Progenitor cell of endocrine pancreas (in vitro differentiated cells): ENCODE results near the gene DOCK4. TPM values are rescaled to one million over a fixed set of nuclear protein-coding genes. Genes with fewer than 3 reads are reported as not detected.

Experiments used
- DNase-seq: peaks from one replicate; pipeline ENCODE4 v3.0.0; 2021; ENCODE audit warnings: low spot score; ENCODE audit not compliant: unreplicated experiment
- H3K27ac Mint-ChIP-seq: 2 replicates; pipeline ENCODE4 v1.8.0; 2021; ENCODE audit warnings: mild to moderate bottlenecking, moderate library complexity, mixed read lengths
- H3K27me3 Mint-ChIP-seq: 2 replicates; pipeline ENCODE4 v1.8.0; 2021; ENCODE audit warnings: mixed read lengths
- H3K36me3 Mint-ChIP-seq: 2 replicates; pipeline ENCODE4 v1.8.0; 2022; ENCODE audit warnings: mixed read lengths; ENCODE audit not compliant: insufficient read depth
- H3K4me1 Mint-ChIP-seq: 2 replicates; pipeline ENCODE4 v1.8.0; 2021; ENCODE audit warnings: low read depth, mixed read lengths
- H3K4me3 Mint-ChIP-seq: 2 replicates; pipeline ENCODE4 v1.8.0; 2021; ENCODE audit warnings: low read depth, mild to moderate bottlenecking, moderate library complexity, mixed read lengths
- H3K9me3 Mint-ChIP-seq: 2 replicates; pipeline ENCODE4 v1.8.0; 2021; ENCODE audit warnings: low read depth, mixed read lengths
- CTCF ChIP-seq: fragments of 200-600 bp; sonication (generic); IDR thresholded peaks from one replicate; pipeline ENCODE4 v1.5.0; 2021; ENCODE audit warnings: antibody characterized with exemption, mild to moderate bottlenecking; ENCODE audit not compliant: unreplicated experiment
- total RNA-seq: library from RNA; stranded (reverse); gene quantifications from 2 replicates; pipeline ENCODE4 v1.2.1, GENCODE V29; 2021

The DOCK4 gene
- total RNA-seq, 1 donor from 2014 or later, result 28.8 TPM

GRCh38 chr7:111845853-111846252, 360.3 kb downstream of the DOCK4 start:
- peaks cover 45% of the 10 kb centered on the region for H3K36me3 Mint-ChIP-seq
- no peaks in the 10 kb centered on the region for H3K27me3 Mint-ChIP-seq
- no peak overlapping the region for H3K4me3 Mint-ChIP-seq
- H3K9me3 Mint-ChIP-seq, result peaks cover 18% of the 10 kb centered on the region
- DNase-seq, result no peak
- no peak for TF ChIP-seq CTCF
- H3K4me1 Mint-ChIP-seq, result peaks cover 21% of the 10 kb centered on the region
- no peak overlapping the region for H3K27ac Mint-ChIP-seq

- H3K36me3 Mint-ChIP-seq, result peaks cover 39% of the 10 kb centered on the region
- no peak for DNase-seq
- no peak overlapping the region for H3K4me3 Mint-ChIP-seq
- H3K27me3 Mint-ChIP-seq, result no peaks in the 10 kb centered on the region
- no peak overlapping the region for H3K27ac Mint-ChIP-seq
- peaks cover 10% of the 10 kb centered on the region for H3K9me3 Mint-ChIP-seq
- H3K4me1 Mint-ChIP-seq, result peaks cover 19% of the 10 kb centered on the region
- no peak for TF ChIP-seq CTCF
These were observed 361.1 kb downstream of the DOCK4 start for GRCh38 chr7:111844904-111845671.

GRCh38 chr7:111842491-111842890, 363.7 kb downstream of the DOCK4 start:
- H3K9me3 Mint-ChIP-seq, result peaks cover 5% of the 10 kb centered on the region
- peaks cover 19% of the 10 kb centered on the region for H3K4me1 Mint-ChIP-seq
- no peak for DNase-seq
- no peaks in the 10 kb centered on the region for H3K27me3 Mint-ChIP-seq
- H3K27ac Mint-ChIP-seq, result peak overlapping the region; percentile 23
- H3K4me3 Mint-ChIP-seq, result no peak overlapping the region
- peaks cover 29% of the 10 kb centered on the region for H3K36me3 Mint-ChIP-seq
- TF ChIP-seq CTCF, result no peak

- Mint-ChIP-seq H3K4me3 (no peak overlapping the region), H3K9me3 (peaks cover 4% of the 10 kb centered on the region), H3K36me3 (peaks cover 26% of the 10 kb centered on the region), H3K27ac (no peak overlapping the region), H3K27me3 (no peaks in the 10 kb centered on the region), H3K4me1 (peaks cover 13% of the 10 kb centered on the region)
- no peak for DNase-seq
- TF ChIP-seq CTCF, result no peak
These were observed 364.5 kb downstream of the DOCK4 start for GRCh38 chr7:111841596-111842205.

- Mint-ChIP-seq H3K27ac (peak overlapping the region; percentile 49), H3K9me3 (peaks cover 10% of the 10 kb centered on the region), H3K4me3 (no peak overlapping the region), H3K27me3 (no peaks in the 10 kb centered on the region), H3K4me1 (peaks cover 11% of the 10 kb centered on the region), H3K36me3 (peaks cover 28% of the 10 kb centered on the region)
- no peak for DNase-seq
- TF ChIP-seq CTCF, result no peak
These were observed 365.7 kb downstream of the DOCK4 start for GRCh38 chr7:111840528-111840927.
